Upper lobe of right lung (tissue), 1 donor: Measurements from ENCODE around the gene C3orf38. TPM values are rescaled to one million over a fixed set of nuclear protein-coding genes. Genes with fewer than 3 reads are reported as not detected.

ENCODE experiments used
- ATAC-seq: fragments of 200-7000 bp; cut with Tn5 transposase; one replicate; pipeline ENCODE4 v1.9.1; 2020; ENCODE audit warnings: mild to moderate bottlenecking, moderate library complexity
- DNase-seq: peaks from one replicate; pipeline ENCODE4 v3.0.0-alpha.2; 2020
- H3K27ac ChIP-seq: fragments of 200-600 bp; one replicate; pipeline ENCODE4 v1.8.0; 2022
- H3K27me3 ChIP-seq: fragments of 200-600 bp; one replicate; pipeline ENCODE4 v1.8.0; 2022; ENCODE audit warnings: mild to moderate bottlenecking
- H3K36me3 ChIP-seq: fragments of 200-600 bp; one replicate; pipeline ENCODE4 v1.8.0; 2022
- H3K4me1 ChIP-seq: fragments of 200-600 bp; one replicate; pipeline ENCODE4 v1.8.0; 2022
- H3K4me3 ChIP-seq: fragments of 200-600 bp; one replicate; pipeline ENCODE4 v1.8.0; 2022; ENCODE audit warnings: mild to moderate bottlenecking
- H3K9me3 ChIP-seq: fragments of 200-600 bp; one replicate; pipeline ENCODE4 v1.8.0; 2022
- CTCF ChIP-seq: fragments of 200-600 bp; IDR thresholded peaks from one replicate; pipeline ENCODE4 v1.8.0; 2022; ENCODE audit warnings: antibody characterized with exemption
- intact Hi-C: fragments of 100-400 bp; cut with DNase I; formaldehyde crosslinking; loops from one replicate; pipeline ENCODE4 v1.11.0; 2022
- total RNA-seq: library from RNA; stranded (reverse); fragmentation: NEBNext Ultra II Directional; extraction: Animal tissue kit (Norgen Biotek cat#: 25700); gene quantifications from one replicate; pipeline ENCODE4 v1.2.1, GENCODE V29; 2021
- donor health status: DM: no; HTN: yes; CAD: no; lungs with severe emphysema.

The C3orf38 gene
- total RNA-seq, 1 donor from 2014 or later, result 18.1 TPM

DNA sequence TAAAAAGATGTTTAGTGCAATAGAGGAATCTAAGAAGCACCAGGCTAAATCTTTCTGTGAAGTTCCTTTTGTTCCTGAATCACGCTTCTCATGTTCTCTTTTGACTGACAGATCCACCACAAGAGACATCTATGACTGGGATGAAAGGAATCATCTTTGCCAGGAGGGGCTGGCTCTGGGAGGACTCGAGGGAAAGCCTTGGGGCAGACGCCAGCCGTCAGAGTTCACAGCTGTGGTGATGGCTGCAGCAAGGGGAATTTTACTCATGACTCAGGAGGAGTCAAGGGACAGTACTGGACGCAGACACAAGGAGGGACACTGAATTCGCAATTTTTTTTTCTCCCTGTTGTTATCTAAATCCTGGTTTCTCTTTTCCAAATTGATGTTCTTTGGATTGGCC is 38.7 kb downstream of the C3orf38 start:
- no peaks in the 10 kb centered on the region for H3K36me3 ChIP-seq
- no peaks in the 10 kb centered on the region for H3K4me1 ChIP-seq
- H3K27ac ChIP-seq, result no peak overlapping the region
- no peak for TF ChIP-seq CTCF
- intact Hi-C loops, result no loop called here
- no peak for DNase-seq
- no peaks in the 10 kb centered on the region for H3K9me3 ChIP-seq
- ATAC-seq, result no peak
- no peak overlapping the region for H3K4me3 ChIP-seq
- H3K27me3 ChIP-seq, result no peaks in the 10 kb centered on the region

- H3K9me3 ChIP-seq, result no peaks in the 10 kb centered on the region
- no peaks in the 10 kb centered on the region for H3K36me3 ChIP-seq
- ATAC-seq (no peak), DNase-seq (no peak)
- no peak for TF ChIP-seq CTCF
- H3K4me3 ChIP-seq, result no peak overlapping the region
- no peaks in the 10 kb centered on the region for H3K27me3 ChIP-seq
- H3K27ac ChIP-seq, result no peak overlapping the region
- intact Hi-C loops, result no loop called here
- H3K4me1 ChIP-seq, result no peaks in the 10 kb centered on the region
Measured at GRCh38 chr3:88189361-88189810, 39.6 kb downstream of the C3orf38 start.

DNA sequence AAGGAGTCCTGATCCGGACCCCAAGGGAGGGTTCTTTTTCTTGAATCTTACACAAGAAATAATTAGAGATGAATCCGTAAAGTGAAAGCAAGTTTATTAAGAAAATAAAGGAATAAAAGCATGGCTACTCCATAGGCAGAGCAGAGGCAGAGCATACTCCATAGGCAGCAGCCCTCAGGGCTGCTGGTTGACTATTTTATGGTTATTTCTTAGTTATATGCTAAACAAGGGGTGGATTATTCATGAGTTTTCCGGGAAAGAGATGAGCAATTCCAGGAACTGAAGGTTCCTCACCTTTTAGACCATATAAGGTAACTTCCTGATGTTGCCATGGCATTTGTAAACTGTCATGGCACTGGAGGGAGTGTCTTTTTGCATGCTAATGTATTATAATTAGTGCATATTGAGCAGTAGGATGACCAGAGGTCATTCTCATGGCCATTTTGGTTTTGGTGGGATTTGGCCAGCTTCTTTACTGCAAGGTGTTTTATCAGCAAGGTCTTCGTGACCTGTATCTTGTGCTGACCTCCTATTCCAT is 42.2 kb downstream of the C3orf38 start:
- Histone ChIP-seq H3K9me3 (no peaks in the 10 kb centered on the region), H3K27me3 (no peaks in the 10 kb centered on the region), H3K4me1 (no peaks in the 10 kb centered on the region), H3K36me3 (no peaks in the 10 kb centered on the region), H3K4me3 (no peak overlapping the region), H3K27ac (no peak overlapping the region)
- no peak for TF ChIP-seq CTCF
- ATAC-seq, result no peak
- intact Hi-C loops, result no loop called here
- DNase-seq, result no peak

DNA sequence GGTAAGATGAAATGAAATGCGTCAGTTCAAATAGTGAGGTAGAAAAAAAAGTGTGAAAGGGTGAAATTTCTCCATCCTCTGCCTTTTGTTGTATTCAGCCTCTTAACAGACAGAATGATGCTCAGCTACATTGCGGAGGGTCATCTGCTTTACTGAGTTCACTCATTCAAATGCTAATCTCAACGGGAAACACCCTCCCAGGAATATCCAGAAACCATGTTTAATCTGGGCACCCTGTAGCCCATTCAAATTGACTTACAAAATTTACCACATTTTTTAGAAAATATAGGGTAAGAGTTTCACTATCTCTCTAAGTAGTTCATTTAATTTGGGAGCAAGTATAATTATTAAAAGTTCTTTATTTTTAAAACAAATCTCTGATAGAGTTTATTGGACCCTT is 42.9 kb downstream of the C3orf38 start:
- Histone ChIP-seq H3K36me3 (no peaks in the 10 kb centered on the region), H3K27me3 (no peaks in the 10 kb centered on the region), H3K9me3 (no peaks in the 10 kb centered on the region), H3K4me1 (no peaks in the 10 kb centered on the region), H3K27ac (no peak overlapping the region), H3K4me3 (no peak overlapping the region)
- intact Hi-C loops, result no loop called here
- TF ChIP-seq CTCF, result no peak
- ATAC-seq (no peak), DNase-seq (no peak)

GRCh38 chr3:88195951-88196434 is 46.2 kb downstream of the C3orf38 start:
- TF ChIP-seq CTCF, result no peak
- Histone ChIP-seq H3K4me3 (no peak overlapping the region), H3K27me3 (no peaks in the 10 kb centered on the region), H3K36me3 (no peaks in the 10 kb centered on the region), H3K9me3 (no peaks in the 10 kb centered on the region), H3K27ac (no peak overlapping the region), H3K4me1 (no peaks in the 10 kb centered on the region)
- ATAC-seq (no peak), DNase-seq (no peak)
- intact Hi-C loops, result no loop called here

DNA sequence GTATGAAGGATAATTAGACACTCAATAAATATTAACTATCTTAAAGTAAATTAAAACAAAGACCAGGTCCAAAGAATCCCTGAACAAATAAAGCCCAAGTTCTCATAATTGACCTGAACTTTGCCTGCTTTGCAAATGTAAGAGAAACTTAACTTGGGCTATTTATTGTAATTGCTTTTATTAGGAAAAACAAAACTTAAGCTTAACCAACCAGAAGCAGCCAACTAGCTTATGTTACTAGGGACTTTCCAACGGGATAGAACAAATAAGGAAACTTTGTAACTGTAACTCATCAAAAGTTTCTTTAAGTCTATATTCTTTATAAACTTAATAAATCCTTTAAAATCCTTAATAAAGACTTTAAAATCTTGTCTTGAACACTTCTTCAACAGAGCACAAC is 48.4 kb downstream of the C3orf38 start:
- no peaks in the 10 kb centered on the region for H3K36me3 ChIP-seq
- H3K9me3 ChIP-seq, result no peaks in the 10 kb centered on the region
- H3K27me3 ChIP-seq, result no peaks in the 10 kb centered on the region
- DNase-seq (no peak), ATAC-seq (no peak)
- intact Hi-C loops, result no loop called here
- H3K4me3 ChIP-seq, result no peak overlapping the region
- no peaks in the 10 kb centered on the region for H3K4me1 ChIP-seq
- no peak for TF ChIP-seq CTCF
- H3K27ac ChIP-seq, result no peak overlapping the region
